ENCODE measurements around the gene MED26. TPM values are rescaled to one million over a fixed set of nuclear protein-coding genes. Genes with fewer than 3 reads are reported as not detected.

MED26 gene
- total and polyA plus RNA-seq, 2 experiments from 2014 or later: 7.4 to 15.4 TPM

DNA sequence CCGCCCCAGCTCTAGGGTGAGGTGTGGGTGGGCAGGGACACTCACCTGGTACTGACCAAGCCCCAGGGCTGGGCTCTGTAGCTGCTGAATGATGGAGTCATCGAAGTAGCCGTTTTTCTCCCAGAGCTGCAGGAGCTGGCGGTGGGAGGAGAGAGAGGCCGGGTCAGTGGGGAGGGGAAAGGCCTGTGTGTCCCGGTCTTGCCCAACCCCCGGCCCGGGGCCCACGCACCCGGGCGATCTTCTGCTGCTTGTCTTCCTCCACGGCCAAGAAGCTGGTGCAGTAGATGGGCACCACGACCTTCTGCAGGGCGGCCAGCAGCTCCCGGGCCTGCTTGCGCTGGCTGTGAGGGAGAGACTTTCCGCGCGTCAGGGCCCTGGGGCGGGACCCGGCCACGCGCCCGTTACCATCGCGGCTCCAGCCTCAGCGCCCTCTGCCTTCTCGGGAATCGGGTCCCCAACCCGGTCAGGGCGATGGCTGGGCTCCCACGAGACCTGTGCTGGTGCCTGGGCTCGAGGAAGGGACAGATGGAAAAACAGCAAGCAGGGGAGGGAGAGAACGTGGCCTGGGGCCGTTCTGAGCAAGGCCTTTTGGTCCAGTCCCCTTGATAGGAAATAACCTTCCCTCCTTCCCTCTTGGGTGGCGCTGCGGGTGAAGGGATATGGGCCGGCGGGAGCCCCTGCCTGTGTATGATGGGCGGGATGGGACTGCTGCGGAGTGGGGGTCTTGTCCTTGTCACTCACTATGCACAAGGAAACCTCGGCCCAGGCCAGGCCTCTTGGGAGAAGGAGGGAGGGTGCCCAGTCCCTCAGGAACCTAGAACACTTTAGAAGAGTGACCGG, 97.2 kb downstream of the MED26 start (continued):
- TF ChIP-seq, protein P1, sequence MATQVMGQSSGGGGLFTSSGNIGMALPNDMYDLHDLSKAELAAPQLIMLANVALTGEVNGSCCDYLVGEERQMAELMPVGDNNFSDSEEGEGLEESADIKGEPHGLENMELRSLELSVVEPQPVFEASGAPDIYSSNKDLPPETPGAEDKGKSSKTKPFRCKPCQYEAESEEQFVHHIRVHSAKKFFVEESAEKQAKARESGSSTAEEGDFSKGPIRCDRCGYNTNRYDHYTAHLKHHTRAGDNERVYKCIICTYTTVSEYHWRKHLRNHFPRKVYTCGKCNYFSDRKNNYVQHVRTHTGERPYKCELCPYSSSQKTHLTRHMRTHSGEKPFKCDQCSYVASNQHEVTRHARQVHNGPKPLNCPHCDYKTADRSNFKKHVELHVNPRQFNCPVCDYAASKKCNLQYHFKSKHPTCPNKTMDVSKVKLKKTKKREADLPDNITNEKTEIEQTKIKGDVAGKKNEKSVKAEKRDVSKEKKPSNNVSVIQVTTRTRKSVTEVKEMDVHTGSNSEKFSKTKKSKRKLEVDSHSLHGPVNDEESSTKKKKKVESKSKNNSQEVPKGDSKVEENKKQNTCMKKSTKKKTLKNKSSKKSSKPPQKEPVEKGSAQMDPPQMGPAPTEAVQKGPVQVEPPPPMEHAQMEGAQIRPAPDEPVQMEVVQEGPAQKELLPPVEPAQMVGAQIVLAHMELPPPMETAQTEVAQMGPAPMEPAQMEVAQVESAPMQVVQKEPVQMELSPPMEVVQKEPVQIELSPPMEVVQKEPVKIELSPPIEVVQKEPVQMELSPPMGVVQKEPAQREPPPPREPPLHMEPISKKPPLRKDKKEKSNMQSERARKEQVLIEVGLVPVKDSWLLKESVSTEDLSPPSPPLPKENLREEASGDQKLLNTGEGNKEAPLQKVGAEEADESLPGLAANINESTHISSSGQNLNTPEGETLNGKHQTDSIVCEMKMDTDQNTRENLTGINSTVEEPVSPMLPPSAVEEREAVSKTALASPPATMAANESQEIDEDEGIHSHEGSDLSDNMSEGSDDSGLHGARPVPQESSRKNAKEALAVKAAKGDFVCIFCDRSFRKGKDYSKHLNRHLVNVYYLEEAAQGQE (IDR thresholded peaks at IDR 0.05; ENCODE audit: unreplicated experiment): no peak
- TF ChIP-seq NANOG (IDR thresholded peaks at IDR 0.05; ENCODE audit: borderline replicate concordance) (no peak), JUNB (IDR thresholded peaks at IDR 0.05; ENCODE audit: unreplicated experiment) (no peak)
- TF ChIP-seq, protein P2, sequence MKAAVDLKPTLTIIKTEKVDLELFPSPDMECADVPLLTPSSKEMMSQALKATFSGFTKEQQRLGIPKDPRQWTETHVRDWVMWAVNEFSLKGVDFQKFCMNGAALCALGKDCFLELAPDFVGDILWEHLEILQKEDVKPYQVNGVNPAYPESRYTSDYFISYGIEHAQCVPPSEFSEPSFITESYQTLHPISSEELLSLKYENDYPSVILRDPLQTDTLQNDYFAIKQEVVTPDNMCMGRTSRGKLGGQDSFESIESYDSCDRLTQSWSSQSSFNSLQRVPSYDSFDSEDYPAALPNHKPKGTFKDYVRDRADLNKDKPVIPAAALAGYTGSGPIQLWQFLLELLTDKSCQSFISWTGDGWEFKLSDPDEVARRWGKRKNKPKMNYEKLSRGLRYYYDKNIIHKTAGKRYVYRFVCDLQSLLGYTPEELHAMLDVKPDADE (IDR thresholded peaks at IDR 0.05): no peak

DNA sequence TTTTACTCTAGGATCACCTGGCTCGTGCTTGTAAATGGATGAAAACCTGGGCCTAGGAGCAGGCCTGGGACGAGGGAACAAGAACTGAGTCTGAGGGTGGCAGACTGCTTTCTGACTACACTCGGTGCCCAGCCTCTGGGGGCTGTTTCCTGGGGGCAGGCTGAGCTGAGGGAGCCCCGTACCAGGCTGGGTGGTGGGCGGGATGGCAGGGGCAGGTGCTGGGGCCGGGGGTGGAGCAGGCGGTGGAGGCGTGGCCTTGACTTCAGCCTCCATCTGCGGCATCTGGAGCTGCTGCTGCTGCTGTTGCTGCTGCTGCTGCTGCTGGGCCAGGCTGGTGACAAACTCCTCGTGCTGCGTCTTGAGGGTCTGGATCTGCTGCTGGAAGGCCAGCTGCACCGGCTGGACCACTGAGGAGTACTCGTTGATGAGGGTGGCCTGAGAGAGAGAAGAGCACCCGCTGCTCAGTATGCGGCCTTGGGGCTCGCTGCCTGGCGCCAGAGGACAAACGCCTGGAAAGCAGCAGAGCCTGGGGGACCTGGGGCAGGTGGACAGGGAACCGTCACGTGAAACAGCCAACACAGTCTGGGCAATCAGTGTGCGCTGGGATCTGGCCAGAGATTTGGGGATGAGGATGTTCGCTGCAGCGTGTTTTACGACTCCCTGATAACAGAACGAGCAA, 98.4 kb downstream of the MED26 start:
- Mint-ChIP-seq H3K4me1 (no peaks in the 10 kb centered on the region), H3K27ac (no peak overlapping the region), H3K9me3 (no peaks in the 10 kb centered on the region), H3K27me3 (ENCODE audit: insufficient read depth, low read depth, poor library complexity) (peaks cover 10% of the 10 kb centered on the region), H3K4me3 (no peak overlapping the region), H3K36me3 (ENCODE audit: low read depth) (peaks cover 83% of the 10 kb centered on the region)
- no peaks in the 10 kb centered on the region for H3K4me1 ChIP-seq (ENCODE audit: insufficient read depth)
- H3K79me2 ChIP-seq (replicated peaks; ENCODE audit: insufficient read depth): no peaks in the 10 kb centered on the region
- H3F3A ChIP-seq (replicated peaks; ENCODE audit: low read depth): no peaks in the 10 kb centered on the region
- H2AFZ ChIP-seq: no peak overlapping the region
- no peaks in the 10 kb centered on the region for H3K9me2 ChIP-seq (ENCODE audit: insufficient read depth)
- H3K27ac ChIP-seq (ENCODE audit: low read depth): no peak overlapping the region
- peaks cover 42% of the 10 kb centered on the region for H3K36me3 ChIP-seq (ENCODE audit: insufficient read depth)
- no peak overlapping the region for H3K4me2 ChIP-seq
- H3K4me3 ChIP-seq: no peak overlapping the region
- H4K20me1 ChIP-seq (replicated peaks; ENCODE audit: insufficient read depth): peaks cover 24% of the 10 kb centered on the region
- no peak for ATAC-seq
- no peaks in the 10 kb centered on the region for H3K27me3 ChIP-seq (ENCODE audit: insufficient read depth)
- no peak for DNase-seq (ENCODE audit: low spot score)
- TF ChIP-seq NANOG (IDR thresholded peaks at IDR 0.05; ENCODE audit: borderline replicate concordance) (no peak), CREB1 (CRISPR knock-in tag; IDR thresholded peaks at IDR 0.05; ENCODE audit: low read depth) (no peak), EZH2phosphoT487 (IDR thresholded peaks at IDR 0.05; ENCODE audit: unreplicated experiment) (no peak), EZH2 (IDR thresholded peaks at IDR 0.05; ENCODE audit: low read depth, unreplicated experiment) (no peak), JUNB (IDR thresholded peaks at IDR 0.05; ENCODE audit: unreplicated experiment) (no peak), POLR2AphosphoS5 (IDR thresholded peaks at IDR 0.05; ENCODE audit: low read depth) (no peak), ZNF331 (CRISPR knock-in tag; IDR thresholded peaks at IDR 0.05; ENCODE audit: low read depth) (no peak)
- TF ChIP-seq, protein P3, sequence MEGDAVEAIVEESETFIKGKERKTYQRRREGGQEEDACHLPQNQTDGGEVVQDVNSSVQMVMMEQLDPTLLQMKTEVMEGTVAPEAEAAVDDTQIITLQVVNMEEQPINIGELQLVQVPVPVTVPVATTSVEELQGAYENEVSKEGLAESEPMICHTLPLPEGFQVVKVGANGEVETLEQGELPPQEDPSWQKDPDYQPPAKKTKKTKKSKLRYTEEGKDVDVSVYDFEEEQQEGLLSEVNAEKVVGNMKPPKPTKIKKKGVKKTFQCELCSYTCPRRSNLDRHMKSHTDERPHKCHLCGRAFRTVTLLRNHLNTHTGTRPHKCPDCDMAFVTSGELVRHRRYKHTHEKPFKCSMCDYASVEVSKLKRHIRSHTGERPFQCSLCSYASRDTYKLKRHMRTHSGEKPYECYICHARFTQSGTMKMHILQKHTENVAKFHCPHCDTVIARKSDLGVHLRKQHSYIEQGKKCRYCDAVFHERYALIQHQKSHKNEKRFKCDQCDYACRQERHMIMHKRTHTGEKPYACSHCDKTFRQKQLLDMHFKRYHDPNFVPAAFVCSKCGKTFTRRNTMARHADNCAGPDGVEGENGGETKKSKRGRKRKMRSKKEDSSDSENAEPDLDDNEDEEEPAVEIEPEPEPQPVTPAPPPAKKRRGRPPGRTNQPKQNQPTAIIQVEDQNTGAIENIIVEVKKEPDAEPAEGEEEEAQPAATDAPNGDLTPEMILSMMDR (conservative IDR thresholded peaks at IDR 0.05; ENCODE audit: low read depth in 2 of 2): no peak
- TF ChIP-seq, protein P1 (IDR thresholded peaks at IDR 0.05; ENCODE audit: unreplicated experiment): no peak
